HepG2 (cell line): ENCODE results near the gene ZBTB45. TPM values are rescaled to one million over a fixed set of nuclear protein-coding genes. Genes with fewer than 3 reads are reported as not detected.

Experiments used
- ARHGAP35 ChIP-seq: sonication (generic); formaldehyde crosslinking; IDR thresholded peaks from 2 replicates; pipeline ENCODE4 v1.9.0; 2022; ENCODE audit warnings: mild to moderate bottlenecking, inconsistent platforms, moderate library complexity, missing genetic modification reagents, borderline replicate concordance
- DR1 ChIP-seq: sonication (generic); formaldehyde crosslinking; IDR thresholded peaks from 2 replicates; pipeline ENCODE4 v1.8.0; 2021; ENCODE audit warnings: mild to moderate bottlenecking, missing genetic modification reagents, inconsistent platforms
- ESRRA ChIP-seq: sonication (generic); formaldehyde crosslinking; IDR thresholded peaks from 2 replicates; pipeline ENCODE4 v1.5.1; 2020; ENCODE audit warnings: mild to moderate bottlenecking, low read depth, missing genetic modification reagents
- EZH2 ChIP-seq: conservative IDR thresholded peaks from 2 replicates; pipeline ENCODE4 v1.6.1; 2012; ENCODE audit warnings: mild to moderate bottlenecking, low read depth, low read length, moderate library complexity
- MIER3 ChIP-seq: IDR thresholded peaks from 2 replicates; pipeline ENCODE4 v1.6.1; 2016; ENCODE audit warnings: missing compliant biosample characterization, borderline replicate concordance
- MTF2 ChIP-seq: sonication (generic); formaldehyde crosslinking; IDR thresholded peaks from 2 replicates; pipeline ENCODE4 v1.5.0; 2020; ENCODE audit warnings: missing genetic modification reagents, borderline replicate concordance
- NFIB ChIP-seq: sonication (generic); formaldehyde crosslinking; IDR thresholded peaks from 2 replicates; pipeline ENCODE4 v1.9.0; 2021; ENCODE audit warnings: missing genetic modification reagents, mild to moderate bottlenecking, borderline replicate concordance
- ONECUT2 ChIP-seq: sonication (generic); formaldehyde crosslinking; IDR thresholded peaks from 2 replicates; pipeline ENCODE4 v1.4.0; 2020; ENCODE audit warnings: missing genetic modification reagents
- PCBP2 ChIP-seq: fragments of 200-400 bp; formaldehyde crosslinking; optimal IDR thresholded peaks from 2 replicates; pipeline ENCODE3; 2018; ENCODE audit warnings: low read length, low read depth; ENCODE audit not compliant: poor library complexity, severe bottlenecking
- SOX6 ChIP-seq, 2 experiments: fragments of 450-650 bp in 1 of 2; sonication (generic) in 1 of 2; formaldehyde crosslinking in 1 of 2; IDR thresholded peaks; 2 replicates each; pipeline versions ENCODE4 v1.4.0 to v1.6.1; 2017 to 2020; ENCODE audit warnings: antibody characterized with exemption in 1 of 2, mild to moderate bottlenecking in 1 of 2, missing genetic modification reagents in 1 of 2
- TCF7 ChIP-seq: sonication (generic); IDR thresholded peaks from 2 replicates; pipeline ENCODE4 v1.6.1; 2016; ENCODE audit warnings: antibody characterized with exemption, low read depth
- THYN1 ChIP-seq: sonication (generic); formaldehyde crosslinking; IDR thresholded peaks from 2 replicates; pipeline ENCODE4 v1.8.1; 2023; ENCODE audit warnings: low read depth, mild to moderate bottlenecking, moderate library complexity, missing genetic modification reagents, borderline replicate concordance
- YY1 ChIP-seq: IDR thresholded peaks from 2 replicates; pipeline ENCODE4 v1.6.1; 2011; ENCODE audit warnings: low read length, low read depth, moderate library complexity, mild to moderate bottlenecking; ENCODE audit not compliant: insufficient read depth, insufficient replicate concordance
- ZNF432 ChIP-seq: sonication (generic); formaldehyde crosslinking; IDR thresholded peaks from 2 replicates; pipeline ENCODE4 v1.5.0; 2020; ENCODE audit warnings: missing genetic modification reagents, mild to moderate bottlenecking, borderline replicate concordance
- ZNF567 ChIP-seq: sonication (generic); formaldehyde crosslinking; IDR thresholded peaks from 2 replicates; pipeline ENCODE4 v1.8.1; 2023; ENCODE audit warnings: mild to moderate bottlenecking, missing genetic modification reagents, borderline replicate concordance
- ZNF747 ChIP-seq: sonication (generic); formaldehyde crosslinking; IDR thresholded peaks from 2 replicates; pipeline ENCODE4 v1.8.1; 2023; ENCODE audit warnings: missing genetic modification reagents, mild to moderate bottlenecking, borderline replicate concordance
- ZNF788 ChIP-seq: sonication (generic); formaldehyde crosslinking; IDR thresholded peaks from 2 replicates; pipeline ENCODE4 v1.5.0; 2020; ENCODE audit warnings: mild to moderate bottlenecking, missing genetic modification reagents, borderline replicate concordance
- polyA plus RNA-seq, 8 experiments: library from polyadenylated mRNA; depleted of rRNA in 3 of 8; stranded (reverse) in 7 of 8; unstranded in 1 of 8; fragments of >200 nt; fragmentation: Illumina TruSeq in 4 of 8; extraction: Trizol in 4 of 8; gene quantifications; 2 replicates each; pipeline versions ENCODE4 v1.2.1 to v1.2.3, GENCODE V29; 2011 to 2016; ENCODE audit warnings: low read depth in 4 of 8, missing spikeins in 1 of 8, mixed read lengths in 1 of 8; ENCODE audit not compliant: insufficient read depth in 1 of 8
- total RNA-seq, 5 experiments: library from RNA; depleted of rRNA; stranded (reverse); fragments of >200 nt; fragmentation: Illumina TruSeq; extraction: Trizol; gene quantifications; 2 replicates each; pipeline ENCODE4 v1.2.3, GENCODE V29; 2016; ENCODE audit warnings: low read depth in 1 of 5
- TF ChIP-seq, protein P1 (sequence below): sonication (generic); formaldehyde crosslinking; IDR thresholded peaks from 2 replicates; pipeline ENCODE4 v1.5.0; 2020; ENCODE audit warnings: missing genetic modification reagents, mild to moderate bottlenecking, borderline replicate concordance
- TF ChIP-seq, protein P2 (sequence below): sonication (generic); formaldehyde crosslinking; IDR thresholded peaks from 2 replicates; pipeline ENCODE4 v1.8.0; 2022; ENCODE audit warnings: mild to moderate bottlenecking, missing genetic modification reagents
- TF ChIP-seq, protein P3 (sequence below): sonication (generic); formaldehyde crosslinking; conservative IDR thresholded peaks from 2 replicates; pipeline ENCODE4 v1.4.0; 2020; ENCODE audit warnings: missing genetic modification reagents
- TF ChIP-seq, protein P4 (sequence below): sonication (generic); IDR thresholded peaks from 2 replicates; pipeline ENCODE4 v1.6.1; 2016; ENCODE audit warnings: low read depth, borderline replicate concordance
- TF ChIP-seq, protein P5 (sequence below): sonication (generic); formaldehyde crosslinking; conservative IDR thresholded peaks from 2 replicates; pipeline ENCODE4 v1.4.0; 2020; ENCODE audit warnings: missing genetic modification reagents

Gene ZBTB45
- total and polyA plus RNA-seq, 2 of the 13 experiments (the other 11 are each of a cell fraction or from before 2014, with no cell fraction given) = 3.0 to 3.7 TPM

DNA sequence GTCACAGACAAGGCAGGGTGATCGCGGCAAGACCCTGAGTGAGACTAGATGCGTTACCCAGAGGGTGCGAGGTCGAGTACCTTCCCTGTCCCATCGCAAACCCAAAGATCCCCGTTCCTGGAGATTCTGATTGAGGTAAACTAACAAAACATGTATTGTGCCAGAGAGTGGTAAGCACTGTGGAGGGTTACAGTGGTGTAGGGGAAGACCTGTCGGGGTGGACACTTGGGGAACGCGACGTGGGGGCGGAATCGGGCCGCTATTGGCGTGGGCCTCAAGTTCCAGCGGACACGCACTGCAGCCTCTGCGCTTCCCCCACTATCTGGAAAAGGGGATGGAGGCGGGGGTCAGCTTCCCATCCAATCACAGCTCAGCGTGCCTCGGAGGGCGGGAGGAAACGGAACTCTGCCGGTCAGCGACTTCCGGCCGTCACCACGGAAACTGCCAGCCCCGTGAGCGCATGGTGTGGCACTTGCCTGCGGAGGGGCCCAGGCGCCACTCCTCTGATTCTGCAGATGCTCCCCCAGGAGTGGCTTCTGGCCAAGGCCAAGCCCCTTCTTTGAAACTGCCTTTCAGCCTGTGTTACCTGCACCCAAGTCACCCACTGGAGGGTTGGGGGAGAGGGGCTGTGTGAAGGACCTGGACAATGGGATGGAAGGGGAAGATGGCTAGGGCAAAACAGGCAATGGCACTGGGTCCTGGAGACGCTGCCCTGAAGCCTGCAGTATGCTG, 39.8 kb upstream of the ZBTB45 start (continued):
- TF ChIP-seq, protein P1, sequence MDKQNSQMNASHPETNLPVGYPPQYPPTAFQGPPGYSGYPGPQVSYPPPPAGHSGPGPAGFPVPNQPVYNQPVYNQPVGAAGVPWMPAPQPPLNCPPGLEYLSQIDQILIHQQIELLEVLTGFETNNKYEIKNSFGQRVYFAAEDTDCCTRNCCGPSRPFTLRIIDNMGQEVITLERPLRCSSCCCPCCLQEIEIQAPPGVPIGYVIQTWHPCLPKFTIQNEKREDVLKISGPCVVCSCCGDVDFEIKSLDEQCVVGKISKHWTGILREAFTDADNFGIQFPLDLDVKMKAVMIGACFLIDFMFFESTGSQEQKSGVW (CRISPR knock-in tag) = no peak
- no peak for TF ChIP-seq SOX6 (IDR thresholded peaks at IDR 0.05)
- 0 out of 2 replicates have a peak, but pooled peaks have one; percentile 34 for TF ChIP-seq SOX6 (CRISPR knock-in tag; IDR thresholded peaks at IDR 0.05)
- no peak for TF ChIP-seq ZNF432 (CRISPR knock-in tag)
- TF ChIP-seq MIER3 (CRISPR knock-in tag) = peak; percentile 70
- TF ChIP-seq, protein P2, sequence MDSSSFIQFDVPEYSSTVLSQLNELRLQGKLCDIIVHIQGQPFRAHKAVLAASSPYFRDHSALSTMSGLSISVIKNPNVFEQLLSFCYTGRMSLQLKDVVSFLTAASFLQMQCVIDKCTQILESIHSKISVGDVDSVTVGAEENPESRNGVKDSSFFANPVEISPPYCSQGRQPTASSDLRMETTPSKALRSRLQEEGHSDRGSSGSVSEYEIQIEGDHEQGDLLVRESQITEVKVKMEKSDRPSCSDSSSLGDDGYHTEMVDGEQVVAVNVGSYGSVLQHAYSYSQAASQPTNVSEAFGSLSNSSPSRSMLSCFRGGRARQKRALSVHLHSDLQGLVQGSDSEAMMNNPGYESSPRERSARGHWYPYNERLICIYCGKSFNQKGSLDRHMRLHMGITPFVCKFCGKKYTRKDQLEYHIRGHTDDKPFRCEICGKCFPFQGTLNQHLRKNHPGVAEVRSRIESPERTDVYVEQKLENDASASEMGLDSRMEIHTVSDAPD (CRISPR knock-in tag) = peak; percentile 19; the same call in 1 of the 2 replicates
- TF ChIP-seq ONECUT2 (CRISPR knock-in tag) = no peak
- TF ChIP-seq, protein P3, sequence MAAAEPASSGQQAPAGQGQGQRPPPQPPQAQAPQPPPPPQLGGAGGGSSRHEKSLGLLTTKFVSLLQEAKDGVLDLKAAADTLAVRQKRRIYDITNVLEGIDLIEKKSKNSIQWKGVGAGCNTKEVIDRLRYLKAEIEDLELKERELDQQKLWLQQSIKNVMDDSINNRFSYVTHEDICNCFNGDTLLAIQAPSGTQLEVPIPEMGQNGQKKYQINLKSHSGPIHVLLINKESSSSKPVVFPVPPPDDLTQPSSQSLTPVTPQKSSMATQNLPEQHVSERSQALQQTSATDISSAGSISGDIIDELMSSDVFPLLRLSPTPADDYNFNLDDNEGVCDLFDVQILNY (CRISPR knock-in tag) = peak; percentile 28; the same call in 1 of the 2 replicates
- TF ChIP-seq EZH2 = no peak
- TF ChIP-seq YY1 = peak; percentile 75
- TF ChIP-seq ESRRA (CRISPR knock-in tag) = no peak; the same call in 1 of the 2 replicates
- no peak for TF ChIP-seq THYN1 (CRISPR knock-in tag)
- no peak for TF ChIP-seq ZNF567 (CRISPR knock-in tag)
- TF ChIP-seq MTF2 (CRISPR knock-in tag) = no peak; the same call in 1 of the 2 replicates
- TF ChIP-seq ARHGAP35 = no peak; the same call in none of the 2 replicates
- TF ChIP-seq, protein P4, sequence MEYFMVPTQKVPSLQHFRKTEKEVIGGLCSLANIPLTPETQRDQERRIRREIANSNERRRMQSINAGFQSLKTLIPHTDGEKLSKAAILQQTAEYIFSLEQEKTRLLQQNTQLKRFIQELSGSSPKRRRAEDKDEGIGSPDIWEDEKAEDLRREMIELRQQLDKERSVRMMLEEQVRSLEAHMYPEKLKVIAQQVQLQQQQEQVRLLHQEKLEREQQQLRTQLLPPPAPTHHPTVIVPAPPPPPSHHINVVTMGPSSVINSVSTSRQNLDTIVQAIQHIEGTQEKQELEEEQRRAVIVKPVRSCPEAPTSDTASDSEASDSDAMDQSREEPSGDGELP = peak; percentile 15; the same call in 1 of the 2 replicates
- no peak; the same call in 1 of the 2 replicates for TF ChIP-seq ZNF747
- peak; percentile 38; the same call in 1 of the 2 replicates for TF ChIP-seq DR1 (CRISPR knock-in tag)
- TF ChIP-seq, protein P5, sequence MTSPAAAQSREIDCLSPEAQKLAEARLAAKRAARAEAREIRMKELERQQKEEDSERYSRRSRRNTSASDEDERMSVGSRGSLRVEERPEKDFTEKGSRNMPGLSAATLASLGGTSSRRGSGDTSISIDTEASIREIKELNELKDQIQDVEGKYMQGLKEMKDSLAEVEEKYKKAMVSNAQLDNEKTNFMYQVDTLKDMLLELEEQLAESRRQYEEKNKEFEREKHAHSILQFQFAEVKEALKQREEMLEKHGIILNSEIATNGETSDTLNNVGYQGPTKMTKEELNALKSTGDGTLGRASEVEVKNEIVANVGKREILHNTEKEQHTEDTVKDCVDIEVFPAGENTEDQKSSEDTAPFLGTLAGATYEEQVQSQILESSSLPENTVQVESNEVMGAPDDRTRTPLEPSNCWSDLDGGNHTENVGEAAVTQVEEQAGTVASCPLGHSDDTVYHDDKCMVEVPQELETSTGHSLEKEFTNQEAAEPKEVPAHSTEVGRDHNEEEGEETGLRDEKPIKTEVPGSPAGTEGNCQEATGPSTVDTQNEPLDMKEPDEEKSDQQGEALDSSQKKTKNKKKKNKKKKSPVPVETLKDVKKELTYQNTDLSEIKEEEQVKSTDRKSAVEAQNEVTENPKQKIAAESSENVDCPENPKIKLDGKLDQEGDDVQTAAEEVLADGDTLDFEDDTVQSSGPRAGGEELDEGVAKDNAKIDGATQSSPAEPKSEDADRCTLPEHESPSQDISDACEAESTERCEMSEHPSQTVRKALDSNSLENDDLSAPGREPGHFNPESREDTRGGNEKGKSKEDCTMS (CRISPR knock-in tag) = no peak
- TF ChIP-seq NFIB (CRISPR knock-in tag) = no peak
- no peak for TF ChIP-seq PCBP2
- no peak for TF ChIP-seq TCF7
- TF ChIP-seq ZNF788 (CRISPR knock-in tag) = peak; percentile 15; the same call in 1 of the 2 replicates
